ENCODE results near the gene TYRO3.
"Not testable (repeated sequence)": the region's sequence is repeated elsewhere in the genome, so short reads cannot be mapped to it uniquely, and the experiment has no call there.

The TYRO3 gene

DNA sequence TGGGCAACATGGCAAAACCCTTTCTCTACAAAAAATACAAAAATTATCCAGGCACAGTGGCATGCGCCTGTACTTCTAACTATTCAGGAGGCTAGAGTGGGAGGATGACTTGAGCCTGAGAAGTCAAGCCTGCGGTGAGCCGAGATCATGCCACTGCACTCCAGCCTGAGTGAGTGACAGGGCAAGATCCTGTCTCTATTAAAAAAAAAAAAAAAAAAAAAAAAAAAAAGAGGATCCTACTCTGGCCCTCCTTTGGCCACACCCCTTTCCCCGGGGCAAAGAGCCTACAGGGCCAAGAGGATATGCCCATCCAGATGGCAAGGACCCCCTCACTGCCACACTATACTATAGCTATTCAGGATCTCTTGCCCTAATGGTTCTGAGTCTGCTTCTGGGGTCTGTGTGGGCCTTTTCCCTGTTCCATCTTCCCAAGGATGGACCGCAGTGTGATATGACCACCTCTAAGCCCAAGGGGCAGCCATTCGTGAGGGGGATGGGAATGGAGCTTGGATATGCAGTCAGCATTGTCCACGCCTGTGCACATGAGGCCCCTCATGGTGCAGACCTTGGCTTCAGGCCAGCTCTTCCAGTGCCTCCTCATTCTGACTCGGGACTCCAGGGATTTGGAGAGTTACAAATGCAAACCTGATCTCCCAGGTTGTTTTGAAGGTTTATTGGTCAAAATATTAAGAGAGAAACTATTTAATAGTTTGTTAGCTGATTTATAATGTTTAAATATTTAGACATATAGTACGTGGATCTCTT is 7.3 kb downstream of the TYRO3 start:
- no peaks in the 10 kb centered on the region for H3K27me3 ChIP-seq (ENCODE audit: insufficient read depth, poor library complexity, severe bottlenecking)
- ATAC-seq (ENCODE audit: low read depth) (no peak), DNase-seq (ENCODE audit: low spot score) (no peak)
- TF ChIP-seq, protein P1, sequence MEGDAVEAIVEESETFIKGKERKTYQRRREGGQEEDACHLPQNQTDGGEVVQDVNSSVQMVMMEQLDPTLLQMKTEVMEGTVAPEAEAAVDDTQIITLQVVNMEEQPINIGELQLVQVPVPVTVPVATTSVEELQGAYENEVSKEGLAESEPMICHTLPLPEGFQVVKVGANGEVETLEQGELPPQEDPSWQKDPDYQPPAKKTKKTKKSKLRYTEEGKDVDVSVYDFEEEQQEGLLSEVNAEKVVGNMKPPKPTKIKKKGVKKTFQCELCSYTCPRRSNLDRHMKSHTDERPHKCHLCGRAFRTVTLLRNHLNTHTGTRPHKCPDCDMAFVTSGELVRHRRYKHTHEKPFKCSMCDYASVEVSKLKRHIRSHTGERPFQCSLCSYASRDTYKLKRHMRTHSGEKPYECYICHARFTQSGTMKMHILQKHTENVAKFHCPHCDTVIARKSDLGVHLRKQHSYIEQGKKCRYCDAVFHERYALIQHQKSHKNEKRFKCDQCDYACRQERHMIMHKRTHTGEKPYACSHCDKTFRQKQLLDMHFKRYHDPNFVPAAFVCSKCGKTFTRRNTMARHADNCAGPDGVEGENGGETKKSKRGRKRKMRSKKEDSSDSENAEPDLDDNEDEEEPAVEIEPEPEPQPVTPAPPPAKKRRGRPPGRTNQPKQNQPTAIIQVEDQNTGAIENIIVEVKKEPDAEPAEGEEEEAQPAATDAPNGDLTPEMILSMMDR (IDR thresholded peaks at IDR 0.05; ENCODE audit: poor library complexity, severe bottlenecking) = no peak
- no peaks in the 10 kb centered on the region for H3K36me3 ChIP-seq (ENCODE audit: low read depth)
- H3K4me1 ChIP-seq (ENCODE audit: insufficient read depth, poor library complexity, severe bottlenecking) = no peaks in the 10 kb centered on the region
- H3K27ac ChIP-seq (ENCODE audit: poor library complexity, severe bottlenecking) = no peak overlapping the region
- H3K9me3 ChIP-seq (ENCODE audit: severe bottlenecking) = no peaks in the 10 kb centered on the region
- H3K4me3 ChIP-seq (ENCODE audit: severe bottlenecking) = no peak overlapping the region

DNA sequence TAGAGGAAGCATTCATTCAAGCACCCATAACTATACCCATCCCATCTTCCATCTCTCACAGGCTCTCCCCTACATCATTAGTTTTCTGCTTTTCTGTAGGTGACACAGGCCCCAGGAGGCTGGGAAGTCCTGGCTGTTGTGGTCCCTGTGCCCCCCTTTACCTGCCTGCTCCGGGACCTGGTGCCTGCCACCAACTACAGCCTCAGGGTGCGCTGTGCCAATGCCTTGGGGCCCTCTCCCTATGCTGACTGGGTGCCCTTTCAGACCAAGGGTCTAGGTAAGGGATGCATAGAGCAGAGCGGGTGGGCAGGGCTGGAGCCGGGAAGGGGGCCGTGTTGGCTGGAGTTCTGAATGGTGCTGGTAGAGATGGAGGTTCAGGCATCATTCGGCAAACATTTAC is 8.2 kb downstream of the TYRO3 start:
- Histone ChIP-seq H3K4me1 (ENCODE audit: insufficient read depth, poor library complexity, severe bottlenecking) (no peaks in the 10 kb centered on the region), H3K36me3 (ENCODE audit: low read depth) (no peaks in the 10 kb centered on the region), H3K9me3 (ENCODE audit: severe bottlenecking) (no peaks in the 10 kb centered on the region), H3K4me3 (ENCODE audit: severe bottlenecking) (no peak overlapping the region), H3K27ac (ENCODE audit: poor library complexity, severe bottlenecking) (no peak overlapping the region), H3K27me3 (ENCODE audit: insufficient read depth, poor library complexity, severe bottlenecking) (no peaks in the 10 kb centered on the region)
- ATAC-seq (ENCODE audit: low read depth) = no peak
- TF ChIP-seq, protein P1 (IDR thresholded peaks at IDR 0.05; ENCODE audit: poor library complexity, severe bottlenecking) = no peak
- no peak for DNase-seq (ENCODE audit: low spot score)

DNA sequence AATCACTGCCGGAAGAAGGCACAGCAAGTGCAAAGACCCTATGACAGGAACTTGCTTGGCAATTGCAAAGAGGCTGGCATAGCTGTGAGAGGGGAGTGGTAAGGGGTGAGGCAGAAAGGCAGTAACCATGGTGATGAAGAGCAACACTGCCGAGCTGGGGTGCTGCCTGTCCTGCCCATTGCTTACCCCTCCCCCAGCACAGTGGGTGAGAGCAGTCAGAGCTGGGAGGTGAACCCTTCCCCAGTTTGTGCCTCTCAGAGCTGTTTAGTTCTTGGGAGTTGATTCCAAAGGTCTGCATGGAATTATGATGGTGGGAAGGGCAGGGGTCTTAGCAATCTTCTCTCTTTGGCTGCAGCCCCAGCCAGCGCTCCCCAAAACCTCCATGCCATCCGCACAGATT is 8.8 kb downstream of the TYRO3 start:
- DNase-seq (ENCODE audit: low spot score) = no peak
- no peak overlapping the region for H3K27ac ChIP-seq (ENCODE audit: poor library complexity, severe bottlenecking)

DNA sequence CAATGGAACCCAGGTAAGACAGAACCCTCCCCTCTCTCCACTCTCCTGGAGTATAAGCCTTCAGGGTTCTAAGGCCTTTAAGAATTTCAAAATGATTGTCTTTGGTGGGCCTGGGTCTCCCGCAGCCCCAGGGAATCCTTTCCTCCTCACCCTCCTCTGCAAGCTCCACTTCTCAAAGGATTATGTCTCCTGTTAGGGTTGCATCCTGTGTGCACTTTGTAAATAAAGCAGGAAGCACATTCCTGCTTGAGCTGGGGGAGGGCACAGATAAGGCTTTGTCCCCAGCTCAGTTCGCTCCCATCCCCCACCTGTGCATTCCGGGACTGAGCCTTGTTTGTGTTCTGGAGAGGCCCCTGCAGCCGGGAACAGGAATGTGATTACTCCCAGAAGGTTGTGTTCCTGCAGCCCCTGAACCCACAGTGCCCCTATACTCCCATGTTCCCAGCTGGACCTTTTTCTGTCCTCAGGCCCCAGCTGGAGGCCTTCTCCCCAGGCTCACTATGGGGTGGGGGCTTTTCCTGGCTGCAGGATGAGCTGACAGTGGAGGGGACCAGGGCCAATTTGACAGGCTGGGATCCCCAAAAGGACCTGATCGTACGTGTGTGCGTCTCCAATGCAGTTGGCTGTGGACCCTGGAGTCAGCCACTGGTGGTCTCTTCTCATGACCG is 9.5 kb downstream of the TYRO3 start:
- H3K4me3 ChIP-seq (ENCODE audit: severe bottlenecking) = no peak overlapping the region
- no peak overlapping the region for H3K27ac ChIP-seq (ENCODE audit: poor library complexity, severe bottlenecking)
- no peaks in the 10 kb centered on the region for H3K36me3 ChIP-seq (ENCODE audit: low read depth)
- ATAC-seq (ENCODE audit: low read depth) (no peak), DNase-seq (ENCODE audit: low spot score) (no peak)
- H3K27me3 ChIP-seq (ENCODE audit: insufficient read depth, poor library complexity, severe bottlenecking) = no peaks in the 10 kb centered on the region
- H3K9me3 ChIP-seq (ENCODE audit: severe bottlenecking) = no peaks in the 10 kb centered on the region
- TF ChIP-seq, protein P1 (IDR thresholded peaks at IDR 0.05; ENCODE audit: poor library complexity, severe bottlenecking) = no peak
- no peaks in the 10 kb centered on the region for H3K4me1 ChIP-seq (ENCODE audit: insufficient read depth, poor library complexity, severe bottlenecking)

More for the DNA sequence above, 8.8 kb downstream of the TYRO3 start:
- H3K4me1 ChIP-seq (ENCODE audit: insufficient read depth, poor library complexity, severe bottlenecking) = no peaks in the 10 kb centered on the region
- no peaks in the 10 kb centered on the region for H3K36me3 ChIP-seq (ENCODE audit: low read depth)
- no peak for ATAC-seq (ENCODE audit: low read depth)
- TF ChIP-seq, protein P1 (IDR thresholded peaks at IDR 0.05; ENCODE audit: poor library complexity, severe bottlenecking) = no peak
- H3K27me3 ChIP-seq (ENCODE audit: insufficient read depth, poor library complexity, severe bottlenecking) = no peaks in the 10 kb centered on the region
- H3K4me3 ChIP-seq (ENCODE audit: severe bottlenecking) = no peak overlapping the region
- H3K9me3 ChIP-seq (ENCODE audit: severe bottlenecking) = no peaks in the 10 kb centered on the region

DNA sequence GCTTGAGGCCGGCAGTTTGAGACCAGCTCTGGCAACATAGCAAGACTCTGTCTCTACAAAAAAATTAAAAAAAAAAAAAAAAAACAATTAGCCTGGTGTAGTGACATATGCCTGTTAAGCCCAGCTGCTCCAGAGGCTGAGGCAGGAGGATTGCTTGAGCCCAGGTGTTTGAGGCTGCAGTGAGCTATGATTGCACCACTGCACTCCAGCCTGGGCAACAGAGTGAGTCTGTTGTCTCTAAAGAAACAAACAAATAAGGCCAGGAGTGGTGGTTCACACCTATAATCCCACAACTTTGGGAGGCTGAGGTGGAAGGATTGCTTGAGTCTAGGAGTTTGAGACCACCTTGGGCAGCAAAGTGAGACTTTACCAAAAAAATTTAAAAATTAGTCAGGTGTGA is 10.2 kb downstream of the TYRO3 start:
- H3K4me3 ChIP-seq (ENCODE audit: severe bottlenecking); H3K4me1 ChIP-seq (ENCODE audit: insufficient read depth, poor library complexity, severe bottlenecking); H3K36me3 ChIP-seq (ENCODE audit: low read depth); H3K27me3 ChIP-seq (ENCODE audit: insufficient read depth, poor library complexity, severe bottlenecking); ATAC-seq (ENCODE audit: low read depth); DNase-seq (ENCODE audit: low spot score); H3K27ac ChIP-seq (ENCODE audit: poor library complexity, severe bottlenecking); H3K9me3 ChIP-seq (ENCODE audit: severe bottlenecking): not testable (repeated sequence)

Measured in RWPE2 (cell line).